GM12865 (cell line): Measurements from ENCODE around the gene PROX1.

ENCODE experiments used
- DNase-seq: peaks from one replicate; pipeline ENCODE4 v3.0.0; 2010; ENCODE audit warnings: low read depth
- H3K4me3 ChIP-seq: 2 replicates; pipeline ENCODE4 v1.5.1; 2011; ENCODE audit warnings: mild to moderate bottlenecking, low read depth, low read length, control low read depth
- TF ChIP-seq, protein P1 (sequence below): IDR thresholded peaks from 2 replicates; pipeline ENCODE4 v1.5.1; 2011; ENCODE audit warnings: low read length, control low read depth, low read depth, inconsistent platforms; ENCODE audit not compliant: insufficient read depth; ENCODE audit errors: missing control alignments

Gene PROX1

DNA sequence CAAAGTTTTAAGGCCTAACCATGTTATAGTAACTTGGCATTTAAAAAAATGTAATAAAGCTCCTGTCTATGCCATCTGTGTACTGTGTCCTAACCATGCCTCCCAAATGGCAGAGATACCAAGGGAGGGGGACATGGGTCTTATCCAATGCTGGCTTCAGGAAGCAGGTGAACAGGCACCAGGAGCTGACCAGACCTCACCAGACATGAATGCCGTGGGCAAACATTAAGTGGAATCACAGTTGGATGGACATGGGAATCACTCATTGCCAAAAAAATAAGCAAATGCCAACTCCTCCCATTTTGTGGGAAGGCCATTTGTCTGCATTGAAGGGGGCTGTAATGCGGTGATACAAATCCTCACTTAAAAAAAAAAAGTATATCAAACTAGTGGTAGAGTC, 22.9 kb downstream of the PROX1 start:
- no peak overlapping the region for H3K4me3 ChIP-seq
- TF ChIP-seq, protein P1, sequence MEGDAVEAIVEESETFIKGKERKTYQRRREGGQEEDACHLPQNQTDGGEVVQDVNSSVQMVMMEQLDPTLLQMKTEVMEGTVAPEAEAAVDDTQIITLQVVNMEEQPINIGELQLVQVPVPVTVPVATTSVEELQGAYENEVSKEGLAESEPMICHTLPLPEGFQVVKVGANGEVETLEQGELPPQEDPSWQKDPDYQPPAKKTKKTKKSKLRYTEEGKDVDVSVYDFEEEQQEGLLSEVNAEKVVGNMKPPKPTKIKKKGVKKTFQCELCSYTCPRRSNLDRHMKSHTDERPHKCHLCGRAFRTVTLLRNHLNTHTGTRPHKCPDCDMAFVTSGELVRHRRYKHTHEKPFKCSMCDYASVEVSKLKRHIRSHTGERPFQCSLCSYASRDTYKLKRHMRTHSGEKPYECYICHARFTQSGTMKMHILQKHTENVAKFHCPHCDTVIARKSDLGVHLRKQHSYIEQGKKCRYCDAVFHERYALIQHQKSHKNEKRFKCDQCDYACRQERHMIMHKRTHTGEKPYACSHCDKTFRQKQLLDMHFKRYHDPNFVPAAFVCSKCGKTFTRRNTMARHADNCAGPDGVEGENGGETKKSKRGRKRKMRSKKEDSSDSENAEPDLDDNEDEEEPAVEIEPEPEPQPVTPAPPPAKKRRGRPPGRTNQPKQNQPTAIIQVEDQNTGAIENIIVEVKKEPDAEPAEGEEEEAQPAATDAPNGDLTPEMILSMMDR: no peak
- no peak for DNase-seq

DNA sequence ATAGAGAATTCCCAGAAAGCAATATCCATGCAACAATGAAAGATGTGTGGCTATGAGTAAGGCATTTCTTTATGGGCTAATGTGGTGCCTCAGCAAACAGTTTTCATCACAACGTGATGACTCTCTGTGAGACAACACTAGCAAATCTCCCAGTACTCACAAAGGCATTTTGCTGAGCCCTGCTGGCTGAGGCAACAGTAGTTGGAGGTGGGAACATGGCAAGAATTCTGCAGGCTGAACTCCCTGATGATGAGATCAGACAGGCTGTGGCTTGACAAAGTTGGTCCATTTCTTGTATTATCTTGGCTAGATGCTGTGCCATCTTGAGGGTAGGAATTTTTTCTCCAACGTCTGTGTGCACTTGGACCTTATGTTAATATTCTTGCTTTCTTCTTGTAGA, 24.6 kb downstream of the PROX1 start:
- H3K4me3 ChIP-seq: no peak overlapping the region
- no peak for DNase-seq
- TF ChIP-seq, protein P1: no peak

DNA sequence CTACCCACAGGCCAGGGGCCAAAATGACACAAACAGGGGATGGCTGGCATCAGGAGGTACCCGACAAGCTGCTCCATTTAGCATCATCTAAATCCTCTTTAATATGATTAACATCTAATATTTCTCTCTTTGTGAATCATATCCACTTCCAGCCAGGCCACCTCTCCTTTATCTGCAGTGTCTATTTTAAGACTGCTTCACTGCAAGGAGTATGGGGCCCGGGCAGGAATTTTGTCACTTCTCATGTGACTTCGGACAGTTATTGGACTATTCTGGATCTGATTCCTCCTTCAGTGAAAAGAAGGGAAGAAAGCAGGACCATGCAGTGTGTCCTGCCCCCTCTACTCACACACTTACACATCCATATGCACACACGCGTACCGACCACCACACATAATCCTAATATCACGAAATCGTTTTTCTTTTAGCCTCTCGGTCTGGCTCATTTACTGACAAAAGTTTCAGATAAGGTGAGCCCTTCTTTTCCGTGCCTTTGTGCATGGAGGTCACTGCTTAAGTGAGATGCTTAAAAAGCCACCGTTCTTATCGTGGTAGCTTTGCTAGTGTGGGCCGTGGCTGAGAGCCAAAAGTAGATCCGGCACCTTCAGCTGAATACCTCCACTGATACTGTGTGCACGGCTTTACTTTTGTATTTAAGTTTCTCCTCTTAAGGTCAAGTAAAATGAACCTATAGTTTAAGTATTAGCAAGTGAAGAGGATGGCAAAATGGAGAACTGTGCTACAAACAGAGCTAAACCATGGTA, 26.0 kb downstream of the PROX1 start:
- no peak overlapping the region for H3K4me3 ChIP-seq
- TF ChIP-seq, protein P1: no peak
- DNase-seq: no peak

DNA sequence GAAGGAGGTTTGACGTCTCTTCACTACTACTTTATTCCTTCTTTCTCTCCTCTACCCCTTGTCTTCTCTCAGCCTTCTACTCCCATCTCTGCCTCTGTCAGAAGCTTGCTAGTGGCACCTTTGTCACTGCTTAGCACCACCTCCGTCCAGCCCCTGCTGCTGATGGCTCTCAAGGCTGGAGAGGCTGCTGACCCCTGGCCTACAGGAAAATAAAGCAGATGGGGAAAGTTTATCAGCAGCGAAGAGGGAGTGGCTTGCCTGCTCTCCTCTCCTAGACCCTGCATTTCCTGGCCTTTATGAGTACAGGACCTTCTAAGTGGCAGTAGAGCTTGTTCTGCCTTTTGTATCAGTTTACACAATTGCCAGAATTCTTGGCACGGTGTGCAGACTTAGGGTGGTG, 27.0 kb downstream of the PROX1 start:
- DNase-seq: no peak
- TF ChIP-seq, protein P1: no peak

DNA sequence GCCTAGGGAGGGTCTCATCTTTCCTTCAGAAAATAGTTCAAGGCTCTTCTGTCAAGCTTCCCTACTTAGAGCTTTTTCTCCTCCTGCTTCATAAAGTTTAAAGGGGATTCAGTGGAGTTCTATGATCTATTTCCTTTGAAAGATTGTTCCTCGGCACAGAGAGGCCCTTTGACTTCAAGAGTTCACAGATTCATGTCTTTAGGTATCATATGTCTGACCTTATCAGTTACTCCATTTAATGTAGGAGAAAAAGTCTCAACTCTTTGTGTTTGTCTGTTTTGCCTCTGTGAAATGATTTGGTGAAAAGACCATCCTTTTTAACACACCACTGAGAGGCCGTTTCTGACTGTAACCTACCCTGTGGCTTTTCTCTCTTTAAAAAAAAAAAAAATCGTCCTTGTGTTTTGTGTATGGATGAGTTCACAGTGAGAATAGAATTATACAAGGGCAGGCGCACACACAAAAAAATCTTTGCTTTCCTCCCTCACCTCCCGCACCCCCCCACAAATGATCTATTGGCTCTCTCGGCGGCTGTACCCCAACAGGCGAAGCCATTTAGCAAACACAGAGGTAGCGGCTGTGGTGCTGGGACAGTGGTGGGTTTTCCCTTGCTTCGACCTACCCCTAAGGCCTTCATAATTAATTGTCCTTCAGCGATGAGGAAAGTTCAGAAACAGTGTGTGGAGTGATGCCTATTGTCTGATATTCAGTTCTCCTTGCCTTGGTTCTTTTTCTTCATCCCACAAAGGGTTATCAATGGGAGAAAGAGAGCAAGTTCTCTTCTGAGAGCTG, 29.6 kb downstream of the PROX1 start:
- no peak overlapping the region for H3K4me3 ChIP-seq
- TF ChIP-seq, protein P1: no peak
- DNase-seq: no peak

More for the DNA sequence above, 27.0 kb downstream of the PROX1 start:
- no peak overlapping the region for H3K4me3 ChIP-seq

DNA sequence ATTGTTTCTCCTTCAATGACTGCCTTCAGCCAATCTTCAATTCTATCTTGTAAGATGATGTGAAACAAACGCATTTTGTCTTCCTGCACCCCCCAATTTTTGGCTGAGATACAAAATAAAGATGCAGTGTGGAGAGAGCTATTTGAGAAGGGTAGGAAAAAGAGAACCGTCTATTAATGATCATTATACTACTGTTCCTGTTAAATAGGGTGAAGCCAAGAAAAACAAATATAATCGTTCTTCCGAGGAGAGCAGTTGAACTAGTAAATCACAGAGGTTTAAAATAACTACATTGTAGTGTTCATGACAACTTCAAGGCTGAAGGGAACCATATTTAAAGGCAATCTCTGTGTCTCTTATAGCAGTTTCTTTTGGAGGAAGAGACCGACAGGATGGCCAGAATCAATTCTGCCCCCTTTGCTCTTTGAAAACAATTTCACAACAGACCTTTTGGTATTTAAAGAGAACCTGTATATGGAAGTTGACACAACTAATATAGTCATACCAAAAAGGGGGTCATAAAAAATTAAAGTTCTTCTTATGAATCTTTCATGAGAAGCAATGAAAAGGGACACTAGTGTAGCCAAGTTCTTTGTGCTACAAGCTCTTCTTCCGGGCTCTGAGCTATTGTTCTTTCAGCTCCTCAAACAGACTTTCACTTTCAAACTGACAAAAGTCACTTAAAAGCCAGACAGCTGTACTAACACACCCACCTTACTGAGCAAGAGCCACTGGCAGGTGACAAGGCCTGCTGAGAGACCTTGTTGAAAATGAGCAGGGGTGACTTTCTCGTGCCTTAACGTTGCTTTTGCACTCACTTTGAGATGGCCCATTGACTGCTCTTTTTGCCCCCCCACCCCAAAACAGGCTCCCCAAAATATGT, 30.9 kb downstream of the PROX1 start:
- TF ChIP-seq, protein P1: no peak
- H3K4me3 ChIP-seq: no peak overlapping the region
- peak; percentile 62 for DNase-seq
